ENCODE data around the gene PPP2CA. TPM values are rescaled to one million over a fixed set of nuclear protein-coding genes. Genes with fewer than 3 reads are reported as not detected.
"Not testable (repeated sequence)": the region's sequence is repeated elsewhere in the genome, so short reads cannot be mapped to it uniquely, and the experiment has no call there.

PPP2CA gene
- total RNA-seq, 1 donor = 234 TPM

DNA sequence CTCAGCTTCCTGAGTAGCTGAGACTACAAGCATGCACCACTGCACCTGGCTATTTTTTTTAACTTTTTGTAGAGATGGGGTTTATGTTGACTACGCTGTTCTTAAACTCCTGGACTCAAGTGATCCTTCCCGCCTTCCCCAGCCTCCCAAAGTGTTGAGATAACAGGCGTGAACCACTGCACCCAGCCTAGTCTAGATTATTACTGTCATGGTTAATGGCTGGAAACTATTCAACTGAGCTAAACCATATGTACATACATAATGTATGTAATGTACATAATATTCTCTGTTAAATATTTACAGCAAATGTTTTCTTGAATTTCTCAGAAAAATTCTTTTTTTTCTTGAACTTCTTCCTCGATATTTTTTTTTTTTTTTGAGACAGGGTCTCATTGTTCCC is 21.3 kb downstream of the PPP2CA start:
- no peak for DNase-seq (ENCODE audit: low read depth in 2 of 3, low spot score in 2 of 3)

DNA sequence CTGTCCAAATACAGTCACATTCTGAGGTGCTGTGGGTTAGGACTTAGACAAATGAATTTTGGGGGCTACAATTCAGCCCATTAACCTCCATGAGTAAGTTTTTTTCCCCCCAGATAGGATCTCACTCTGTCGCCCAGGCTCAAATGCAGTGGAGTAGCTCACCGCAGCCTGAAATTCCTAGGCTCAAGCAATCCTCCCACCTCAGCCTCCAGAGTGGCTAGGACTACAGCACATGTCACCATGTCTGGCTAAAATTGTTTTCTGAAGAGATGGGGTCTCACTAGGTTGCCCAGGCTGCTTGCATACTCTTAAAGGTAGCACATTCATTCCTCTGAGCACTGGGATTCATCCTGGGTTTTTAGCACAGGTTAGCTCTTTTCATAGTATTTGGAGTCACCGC is 22.2 kb downstream of the PPP2CA start:
- no peak for DNase-seq (ENCODE audit: low read depth in 2 of 3, low spot score in 2 of 3)

DNA sequence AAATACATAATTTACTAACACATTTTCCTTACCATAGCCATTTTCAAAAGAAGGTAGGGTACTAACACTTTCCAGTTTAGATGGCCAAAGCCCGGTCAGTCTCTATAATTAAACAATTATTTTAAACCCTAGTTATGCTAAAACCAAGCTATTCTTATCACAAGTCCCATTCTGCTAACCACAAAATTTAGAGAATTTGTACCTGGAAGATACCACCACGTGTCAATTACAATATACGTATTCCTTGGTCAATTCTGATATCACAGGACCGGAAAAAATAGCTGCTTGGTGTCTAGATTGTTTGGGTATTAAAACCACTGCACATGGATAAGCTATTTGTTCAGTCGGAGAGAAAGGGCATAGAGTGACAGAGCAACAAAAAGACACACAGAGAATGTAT is 30.2 kb downstream of the PPP2CA start:
- no peak for DNase-seq (ENCODE audit: low read depth in 2 of 3, low spot score in 2 of 3)

- DNase-seq (ENCODE audit: low read depth in 2 of 3, low spot score in 2 of 3) = no peak
Measured at GRCh38 chr5:134189031-134189430, 36.8 kb downstream of the PPP2CA start.

DNA sequence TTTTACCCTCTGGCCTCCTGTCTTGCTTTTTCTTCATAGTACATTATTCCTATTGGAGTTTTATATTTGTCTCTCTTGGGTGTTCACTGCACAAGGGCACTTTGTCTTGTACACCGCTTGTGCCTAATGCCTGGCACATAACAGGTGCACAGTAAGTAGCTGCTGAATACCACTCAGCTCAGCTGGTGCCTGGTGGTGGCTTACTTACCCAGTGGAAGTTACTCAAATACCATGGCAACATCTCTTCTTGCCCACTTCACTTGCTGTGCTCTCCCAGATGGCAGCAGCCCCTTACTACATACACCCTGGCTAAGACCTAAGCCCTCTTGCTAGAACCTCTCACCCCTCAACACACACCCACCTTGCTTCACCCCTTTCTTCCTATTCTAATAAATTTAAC is 37.8 kb downstream of the PPP2CA start:
- no peak for DNase-seq (ENCODE audit: low read depth in 2 of 3, low spot score in 2 of 3)

DNA sequence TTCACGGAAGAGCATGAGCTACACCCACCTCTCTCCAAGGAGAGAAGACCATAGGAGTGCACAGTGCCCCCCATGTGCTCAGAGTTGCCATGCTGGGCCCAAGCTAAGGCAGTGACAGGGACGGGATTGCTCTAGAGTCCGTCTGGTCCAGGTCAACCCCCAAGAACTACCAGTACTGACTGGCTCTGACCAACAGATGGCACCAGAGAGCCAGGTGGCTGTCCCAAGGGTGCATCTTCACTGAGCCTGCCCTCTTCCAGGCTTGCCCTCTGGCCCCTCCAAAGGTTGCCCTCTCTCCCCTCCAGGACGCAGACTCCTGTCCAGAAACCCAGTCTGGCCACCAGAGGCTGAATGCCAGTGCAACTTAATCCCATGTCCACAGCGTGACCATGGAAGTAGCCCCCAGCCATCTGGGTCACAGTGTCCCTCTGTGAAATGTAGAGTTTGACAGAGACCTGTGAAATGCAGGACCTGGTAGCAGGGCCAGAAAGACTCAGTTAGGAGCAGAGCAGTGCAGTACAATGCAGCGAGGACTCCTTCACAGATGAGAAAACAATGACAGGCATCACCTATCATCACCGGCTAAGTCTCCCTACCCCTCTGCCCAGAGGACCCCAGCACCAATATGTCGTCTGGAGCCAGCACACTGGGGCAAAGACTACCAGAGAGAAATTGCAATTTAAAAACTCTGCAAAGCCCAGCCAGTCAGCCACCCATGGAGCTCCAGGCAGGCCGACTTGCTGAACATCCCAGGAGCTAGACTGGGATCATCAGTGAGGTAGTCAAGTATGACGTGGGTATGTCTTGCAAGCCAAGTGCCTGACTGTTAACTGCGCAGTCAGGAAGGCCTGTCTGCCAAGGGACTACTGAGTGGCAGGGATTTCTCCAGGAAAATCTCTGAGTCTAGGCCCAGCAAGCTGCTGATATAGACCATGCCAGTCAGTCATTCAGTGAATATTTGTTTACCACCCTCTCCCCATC is 41.4 kb downstream of the PPP2CA start:
- DNase-seq (ENCODE audit: low read depth in 2 of 3, low spot score in 2 of 3) = peak; percentile 59 to 79 (median 61)

DNA sequence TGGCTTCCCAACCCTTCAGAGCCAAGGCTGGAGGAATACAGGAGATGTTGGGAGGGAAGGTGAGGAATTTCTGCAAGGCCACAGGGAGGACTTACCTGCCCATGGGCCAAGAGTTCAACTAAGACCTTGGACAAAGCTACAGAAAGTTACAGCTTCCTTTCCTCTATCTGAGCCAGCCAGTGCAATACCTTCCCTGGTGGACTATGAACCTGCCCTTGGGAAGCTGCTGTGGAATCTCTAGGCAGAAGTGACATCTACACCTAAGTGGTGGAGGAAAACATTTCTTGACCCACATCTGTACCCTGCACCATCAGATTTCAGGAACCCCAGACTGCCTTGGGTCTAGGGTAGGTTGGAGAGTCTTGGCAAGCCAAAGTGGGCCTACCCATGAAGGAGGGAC is 42.4 kb downstream of the PPP2CA start:
- DNase-seq (ENCODE audit: low read depth in 2 of 3, low spot score in 2 of 3) = no peak

DNA sequence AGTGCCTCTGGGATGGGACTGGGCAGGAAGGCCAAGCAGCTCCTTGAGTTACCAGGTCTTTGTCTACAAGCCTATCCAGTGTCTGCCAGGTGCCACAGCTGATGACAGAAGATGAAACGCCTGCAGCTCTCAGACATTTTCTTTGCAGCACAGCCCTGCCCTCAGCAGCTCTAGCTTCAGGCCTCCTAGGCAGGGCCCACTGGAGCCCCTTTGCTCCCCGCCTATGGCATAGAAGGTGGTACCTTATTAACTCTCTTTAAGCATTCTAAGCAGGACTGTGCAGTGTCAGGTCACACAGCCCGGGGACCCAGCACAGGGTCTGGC is 47.8 kb downstream of the PPP2CA start:
- DNase-seq (ENCODE audit: low read depth in 2 of 3, low spot score in 2 of 3) = no peak

DNA sequence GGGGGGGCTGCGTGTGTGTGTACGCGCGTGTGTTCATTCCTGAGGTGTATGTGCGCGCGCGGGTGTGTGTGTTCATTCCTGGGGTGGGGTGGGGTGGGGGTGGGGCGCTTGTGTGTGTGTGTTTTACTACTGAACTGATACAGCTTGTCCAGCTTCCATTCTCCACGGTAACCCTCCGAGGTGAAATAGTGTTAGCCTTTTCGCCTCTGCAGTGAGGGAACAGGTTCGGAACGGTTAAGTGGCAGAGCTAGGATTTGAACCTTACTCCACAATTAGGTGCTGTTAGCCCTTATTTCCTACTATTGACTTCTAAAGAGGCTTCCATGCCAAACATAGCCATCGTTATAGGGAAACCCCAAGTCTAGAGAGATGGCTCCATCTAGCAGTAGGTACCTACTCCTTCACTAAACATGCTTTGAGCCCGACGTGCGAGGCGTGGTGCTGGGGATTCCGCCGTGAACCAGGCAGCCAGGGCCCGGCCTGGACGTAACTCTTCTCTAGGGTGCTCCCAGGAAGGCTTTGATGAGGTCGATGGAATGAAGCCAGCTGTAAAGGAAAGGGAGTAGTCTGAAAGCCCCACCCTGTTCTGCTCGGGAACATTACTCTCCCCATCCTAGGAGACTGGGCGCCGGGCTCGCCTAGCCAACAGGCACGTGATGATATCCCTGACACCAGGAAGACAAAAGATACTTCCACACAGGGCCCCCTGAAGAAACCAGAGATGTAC is 48.3 kb downstream of the PPP2CA start:
- peak in 1 of 3 donors; percentile 29 for DNase-seq (ENCODE audit: low read depth in 2 of 3, low spot score in 2 of 3)

DNA sequence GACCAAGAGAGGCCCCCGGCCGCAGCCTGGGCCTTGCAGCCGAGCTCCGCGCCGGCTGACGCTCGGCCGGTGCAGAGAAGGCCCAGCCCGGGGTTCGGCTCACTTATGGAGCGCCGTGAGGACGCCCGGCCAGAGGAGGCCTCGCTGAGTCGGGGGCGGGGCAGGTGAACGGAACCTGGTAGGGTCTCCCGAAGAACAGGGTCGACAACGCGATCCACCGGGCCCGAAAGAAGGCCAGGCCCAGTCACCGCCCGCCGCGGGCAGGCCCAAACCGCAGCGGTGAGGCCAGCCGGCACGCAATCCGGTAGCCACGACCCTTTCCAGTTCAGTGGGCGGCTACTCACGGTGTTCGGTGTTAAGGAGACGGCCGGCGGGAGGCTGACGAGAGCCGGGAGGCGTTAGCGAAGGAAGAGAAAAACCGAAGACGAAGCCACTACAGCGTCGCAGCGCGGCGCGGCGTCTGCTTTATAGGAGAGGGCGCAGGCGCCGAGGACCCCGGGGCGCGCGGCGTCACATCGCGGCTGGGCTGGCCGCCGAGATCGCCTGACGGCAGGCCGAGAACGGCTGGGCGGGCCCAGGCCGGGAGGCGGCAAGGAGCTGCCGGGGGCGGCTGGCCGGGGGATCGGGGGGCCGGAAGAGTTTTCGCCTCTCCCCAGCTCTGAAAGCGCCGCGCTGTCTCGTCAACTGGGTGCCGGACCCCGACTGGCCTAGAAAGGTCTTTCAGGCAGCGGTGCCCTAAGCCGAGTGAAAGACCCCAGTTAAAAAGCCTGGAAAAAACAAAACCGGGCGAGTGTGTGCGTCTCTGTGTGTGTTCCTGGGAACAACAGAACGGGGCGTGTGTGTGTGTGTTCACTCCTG is 49.1 kb downstream of the PPP2CA start, which contains the start of gene SKP1:
Gene SKP1 (minus strand): TSS at position 440 of the 858 bp plus-strand sequence. CDS start 2,928 bp downstream, outside the sequence.
- DNase-seq (ENCODE audit: low read depth in 2 of 3, low spot score in 2 of 3) = peak; percentile 88 to 90 (median 89)

GRCh38 chr5:134175921-134176510 is 49.9 kb downstream of the PPP2CA start:
- no peak for DNase-seq (ENCODE audit: low read depth in 2 of 3, low spot score in 2 of 3)

DNA sequence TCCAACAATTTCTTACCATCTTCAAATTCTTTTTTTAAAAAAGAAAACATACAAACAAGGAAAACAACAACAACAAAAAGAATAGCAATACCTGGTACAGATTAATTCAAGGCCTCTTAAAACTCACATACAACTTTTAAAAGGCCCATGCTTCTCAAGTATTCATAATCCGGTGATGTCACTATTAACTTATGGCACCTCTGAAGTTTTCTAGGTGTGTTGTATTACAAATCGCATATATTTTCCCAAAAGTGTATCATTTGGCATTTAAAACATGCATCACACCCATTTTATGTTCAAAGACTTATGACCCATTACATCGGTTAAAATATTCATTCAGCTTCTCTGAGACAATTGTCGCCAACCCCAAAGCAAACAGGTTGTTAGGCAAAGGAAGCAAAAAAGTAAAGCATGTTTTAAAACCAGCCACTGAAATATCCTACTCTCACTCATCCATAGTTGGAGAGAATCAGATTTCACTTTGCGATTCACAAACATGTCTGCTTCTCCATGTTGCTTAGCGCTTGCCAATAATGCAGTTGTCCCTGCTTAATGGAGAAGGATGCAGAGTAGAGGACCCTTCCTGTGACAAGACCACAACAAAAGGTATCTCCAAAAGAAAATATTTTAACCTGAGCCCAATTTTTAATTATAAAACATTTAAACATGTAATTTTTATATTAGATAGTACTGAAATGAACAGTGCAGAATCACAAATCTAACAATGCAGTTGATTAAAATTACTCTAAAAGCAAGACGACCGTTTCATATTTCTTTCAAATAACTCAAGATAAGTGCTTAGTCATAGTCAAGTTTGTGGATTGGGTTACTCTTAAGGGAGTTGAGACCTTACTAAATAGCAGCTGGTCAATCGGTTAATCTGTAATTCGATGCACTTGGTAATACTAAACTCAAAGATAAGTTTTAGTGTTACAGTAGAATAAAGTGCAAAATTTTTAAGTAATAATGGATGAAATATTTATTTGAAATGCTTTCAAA is 50.7 kb downstream of the PPP2CA start:
- DNase-seq (ENCODE audit: low read depth in 2 of 3, low spot score in 2 of 3) = no peak

GRCh38 chr5:134171972-134172371 is 53.9 kb downstream of the PPP2CA start:
- DNase-seq (ENCODE audit: low read depth in 2 of 3, low spot score in 2 of 3) = no peak

DNA sequence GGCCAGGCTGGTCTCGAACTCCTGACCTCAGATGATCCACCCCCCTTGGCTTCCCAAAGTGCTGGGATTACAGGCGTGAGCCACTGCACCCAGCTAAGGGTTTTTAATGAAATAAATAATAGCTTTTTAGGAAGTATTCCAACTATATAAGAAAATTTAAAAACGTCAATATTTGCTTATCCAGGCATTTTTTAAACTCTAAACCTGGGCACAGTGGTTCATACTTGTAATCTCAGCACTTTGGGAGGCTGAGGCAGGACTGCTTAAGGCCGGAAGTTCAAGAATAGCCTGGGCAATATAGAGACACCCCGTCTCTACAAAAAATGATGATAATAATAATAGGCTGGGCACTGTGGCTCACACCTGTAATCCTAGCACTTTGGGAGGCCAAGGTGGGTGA is 63.3 kb downstream of the PPP2CA start:
- DNase-seq (ENCODE audit: low read depth in 2 of 3, low spot score in 2 of 3) = no peak

DNA sequence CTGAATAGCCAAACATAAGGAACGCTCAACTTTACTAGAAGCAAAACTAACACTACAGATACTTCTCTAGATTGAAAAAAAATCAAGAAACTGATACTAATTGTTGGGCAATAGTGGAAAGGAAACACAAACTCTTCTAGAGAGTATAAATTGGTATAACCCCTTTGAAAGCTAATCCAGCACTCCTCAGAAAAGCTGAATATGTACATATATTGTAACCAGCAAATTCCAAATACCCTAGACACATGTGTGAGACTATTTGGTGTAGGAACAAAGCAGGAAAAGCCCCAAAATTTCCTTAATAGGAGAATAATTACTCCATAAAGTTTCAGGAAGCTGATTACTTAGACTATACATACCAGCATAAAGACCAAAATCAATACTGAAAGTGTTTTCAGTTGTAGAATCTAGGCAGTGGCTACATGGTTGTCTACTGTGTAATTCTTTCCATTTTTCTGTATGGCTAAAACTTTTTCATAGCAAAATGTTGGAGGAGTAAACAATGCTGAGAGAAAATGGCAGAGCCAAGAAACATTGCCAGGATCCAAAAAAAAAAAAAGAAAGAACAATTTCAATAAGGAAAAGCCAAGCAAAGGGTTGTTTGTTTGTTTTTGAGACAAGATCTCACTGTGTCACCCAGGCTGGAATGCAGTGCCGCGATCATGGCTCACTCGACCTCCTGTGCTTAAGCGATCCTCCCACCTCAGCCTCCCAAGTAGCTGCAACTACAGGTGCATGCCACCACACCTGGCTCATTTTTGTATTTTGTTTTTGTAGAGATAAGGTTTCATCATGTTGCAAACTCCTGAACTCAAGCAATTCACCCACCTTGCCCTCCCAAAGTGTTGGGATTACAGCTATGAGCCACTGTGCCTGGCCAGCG is 64.1 kb downstream of the PPP2CA start:
- DNase-seq (ENCODE audit: low read depth in 2 of 3, low spot score in 2 of 3) = no peak

GRCh38 chr5:134153657-134154056 is 72.2 kb downstream of the PPP2CA start:
- no peak for DNase-seq (ENCODE audit: low read depth in 2 of 3, low spot score in 2 of 3)

DNA sequence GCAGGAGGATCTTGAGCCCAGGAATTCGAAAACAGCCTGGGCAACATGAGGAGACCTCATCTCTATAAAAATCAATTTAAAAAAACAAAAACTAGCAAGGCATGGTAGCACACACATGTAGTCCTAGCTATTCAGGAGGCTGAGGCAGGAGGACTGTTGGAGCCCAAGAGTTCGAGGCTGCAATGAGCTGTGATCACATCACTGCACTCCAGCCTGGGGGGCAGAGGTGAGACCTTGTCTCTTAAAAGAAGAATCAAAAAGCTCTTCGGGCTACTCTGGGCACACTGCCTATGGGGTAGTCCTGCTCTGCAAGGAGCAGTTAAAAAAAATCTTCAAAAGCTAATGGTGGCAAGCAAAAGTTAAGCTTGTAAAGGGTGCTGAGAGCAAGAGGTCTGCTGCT is 72.6 kb downstream of the PPP2CA start:
- DNase-seq (ENCODE audit: low read depth in 2 of 3, low spot score in 2 of 3) = no peak

DNA sequence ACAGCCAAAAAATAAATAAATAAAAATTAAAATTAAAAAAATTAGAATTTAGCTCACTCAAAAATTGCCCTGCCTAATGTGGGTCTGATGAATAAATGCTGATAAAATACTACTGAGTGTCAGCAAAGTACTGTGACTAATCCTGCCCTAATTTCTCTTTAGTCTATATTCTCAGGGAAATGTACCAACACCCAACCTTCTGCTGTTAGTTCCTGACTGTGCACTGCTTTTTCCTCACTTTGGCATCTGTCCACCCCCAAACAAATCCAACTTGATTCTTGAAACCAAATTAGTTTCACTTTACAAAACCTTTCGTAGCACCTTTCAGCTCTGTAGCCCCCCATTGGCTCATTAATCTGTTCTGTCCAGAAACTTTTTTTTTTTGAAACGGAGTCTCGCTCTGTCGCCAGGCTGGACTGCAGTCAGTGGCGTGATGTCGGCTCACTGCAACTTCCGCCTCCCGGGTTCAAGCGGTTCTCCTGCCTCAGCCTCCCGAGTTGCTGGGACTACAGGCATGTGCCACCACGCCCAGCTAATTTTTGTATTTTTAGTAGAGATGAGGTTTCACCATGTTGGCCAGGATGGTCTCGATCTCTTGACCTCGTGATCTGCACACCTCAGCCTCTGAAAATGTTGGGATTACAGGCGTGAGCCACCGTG is 73.6 kb downstream of the PPP2CA start:
- DNase-seq (ENCODE audit: low read depth in 2 of 3, low spot score in 2 of 3) = not testable (repeated sequence)
